ENCODE results near the gene SPDEF. TPM values are rescaled to one million over a fixed set of nuclear protein-coding genes. Genes with fewer than 3 reads are reported as not detected.

Gene SPDEF
- total and polyA plus RNA-seq, 2 experiments from 2014 or later: 0.69 TPM; not detected in 1

DNA sequence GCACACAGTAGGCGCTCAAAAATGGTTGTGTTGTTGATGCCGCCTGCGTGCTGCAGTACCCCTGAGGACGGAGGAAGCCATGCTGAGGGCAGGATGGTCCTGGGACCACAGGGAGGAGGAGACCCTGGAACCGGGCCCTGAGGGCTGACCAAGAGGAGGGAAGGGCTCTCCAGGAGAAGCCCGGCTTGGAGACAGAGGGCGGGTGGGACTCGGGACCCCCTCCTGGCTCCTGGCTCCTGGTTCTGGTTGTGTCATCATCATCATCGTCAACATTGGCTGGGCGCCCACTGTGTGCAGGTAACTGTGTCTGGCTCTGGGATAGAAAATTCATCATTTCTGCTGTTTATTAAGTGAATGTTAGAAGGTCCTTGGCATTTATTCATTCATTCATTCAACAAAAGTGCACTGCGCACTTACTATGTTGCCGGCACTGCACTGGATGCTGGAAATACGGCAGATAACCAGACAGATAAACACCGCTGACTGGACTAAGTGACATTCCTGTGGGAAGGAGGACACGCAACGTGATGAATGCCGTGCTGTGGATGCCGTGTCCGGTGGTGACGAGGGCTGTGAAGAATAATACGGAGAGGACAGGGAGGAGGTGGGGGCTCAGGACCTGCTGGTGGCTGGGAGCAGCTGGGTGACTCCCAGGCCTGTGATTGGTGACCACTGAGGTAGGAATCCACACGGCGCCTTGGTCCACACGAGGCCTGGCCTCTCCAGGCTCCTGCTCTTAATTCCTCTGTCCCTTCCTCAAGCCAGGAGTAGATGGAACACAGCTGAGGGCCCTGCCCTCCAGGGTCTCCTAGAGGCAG, 35.3 kb downstream of the SPDEF start (continued):
- TF ChIP-seq, protein P1, sequence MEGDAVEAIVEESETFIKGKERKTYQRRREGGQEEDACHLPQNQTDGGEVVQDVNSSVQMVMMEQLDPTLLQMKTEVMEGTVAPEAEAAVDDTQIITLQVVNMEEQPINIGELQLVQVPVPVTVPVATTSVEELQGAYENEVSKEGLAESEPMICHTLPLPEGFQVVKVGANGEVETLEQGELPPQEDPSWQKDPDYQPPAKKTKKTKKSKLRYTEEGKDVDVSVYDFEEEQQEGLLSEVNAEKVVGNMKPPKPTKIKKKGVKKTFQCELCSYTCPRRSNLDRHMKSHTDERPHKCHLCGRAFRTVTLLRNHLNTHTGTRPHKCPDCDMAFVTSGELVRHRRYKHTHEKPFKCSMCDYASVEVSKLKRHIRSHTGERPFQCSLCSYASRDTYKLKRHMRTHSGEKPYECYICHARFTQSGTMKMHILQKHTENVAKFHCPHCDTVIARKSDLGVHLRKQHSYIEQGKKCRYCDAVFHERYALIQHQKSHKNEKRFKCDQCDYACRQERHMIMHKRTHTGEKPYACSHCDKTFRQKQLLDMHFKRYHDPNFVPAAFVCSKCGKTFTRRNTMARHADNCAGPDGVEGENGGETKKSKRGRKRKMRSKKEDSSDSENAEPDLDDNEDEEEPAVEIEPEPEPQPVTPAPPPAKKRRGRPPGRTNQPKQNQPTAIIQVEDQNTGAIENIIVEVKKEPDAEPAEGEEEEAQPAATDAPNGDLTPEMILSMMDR (conservative IDR thresholded peaks at IDR 0.05; ENCODE audit: low read depth in 2 of 2): no peak
- no peak for TF ChIP-seq STAT1 (IDR thresholded peaks at IDR 0.05; ENCODE audit: unreplicated experiment)
- no peak for TF ChIP-seq ZNF331 (CRISPR knock-in tag; IDR thresholded peaks at IDR 0.05; ENCODE audit: low read depth)
- TF ChIP-seq, protein P2, sequence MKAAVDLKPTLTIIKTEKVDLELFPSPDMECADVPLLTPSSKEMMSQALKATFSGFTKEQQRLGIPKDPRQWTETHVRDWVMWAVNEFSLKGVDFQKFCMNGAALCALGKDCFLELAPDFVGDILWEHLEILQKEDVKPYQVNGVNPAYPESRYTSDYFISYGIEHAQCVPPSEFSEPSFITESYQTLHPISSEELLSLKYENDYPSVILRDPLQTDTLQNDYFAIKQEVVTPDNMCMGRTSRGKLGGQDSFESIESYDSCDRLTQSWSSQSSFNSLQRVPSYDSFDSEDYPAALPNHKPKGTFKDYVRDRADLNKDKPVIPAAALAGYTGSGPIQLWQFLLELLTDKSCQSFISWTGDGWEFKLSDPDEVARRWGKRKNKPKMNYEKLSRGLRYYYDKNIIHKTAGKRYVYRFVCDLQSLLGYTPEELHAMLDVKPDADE (IDR thresholded peaks at IDR 0.05): no peak

DNA sequence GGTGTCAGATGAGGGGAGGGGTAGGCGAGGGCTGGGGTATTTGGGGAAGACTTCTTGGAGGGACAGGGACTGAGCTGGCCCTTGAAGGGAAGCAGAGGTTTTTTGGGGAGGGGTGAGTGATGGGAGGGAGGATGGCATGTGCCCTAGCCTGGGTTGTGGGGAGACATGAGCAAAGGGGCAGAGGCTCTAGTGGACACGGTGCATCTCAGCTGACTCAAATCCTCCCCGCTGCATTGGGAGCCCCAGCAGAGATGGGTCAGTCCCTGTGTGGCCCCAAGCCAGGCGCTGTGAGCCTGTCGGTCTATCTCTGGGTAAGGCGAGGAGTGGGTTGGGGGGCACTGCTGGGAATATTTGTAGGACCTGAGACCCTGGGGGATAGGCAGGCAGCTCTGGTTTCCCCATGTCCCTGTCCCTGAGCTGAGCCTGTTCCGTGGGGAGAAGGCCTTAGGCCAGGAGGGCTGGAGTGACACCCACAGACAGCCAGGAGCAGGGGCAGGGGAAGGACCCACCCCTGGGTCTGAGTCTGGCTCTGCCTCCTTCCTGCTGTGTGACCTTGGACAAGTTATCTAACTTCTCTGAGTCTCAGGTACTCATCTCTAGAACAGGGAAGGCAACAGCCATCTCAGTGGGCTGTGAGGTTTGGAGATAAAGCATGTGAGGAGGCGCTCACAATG, 36.0 kb downstream of the SPDEF start:
- Mint-ChIP-seq H3K36me3 (ENCODE audit: low read depth) (no peaks in the 10 kb centered on the region; the same call in 2 of the 3 replicates), H3K27me3 (ENCODE audit: insufficient read depth, low read depth, poor library complexity) (peaks cover 5% of the 10 kb centered on the region), H3K9me3 (no peaks in the 10 kb centered on the region), H3K27ac (no peak overlapping the region), H3K4me3 (no peak overlapping the region), H3K4me1 (peaks cover 7% of the 10 kb centered on the region; the same call in 2 of the 3 replicates)
- H2AFZ ChIP-seq: no peak overlapping the region
- TF ChIP-seq, protein P3, sequence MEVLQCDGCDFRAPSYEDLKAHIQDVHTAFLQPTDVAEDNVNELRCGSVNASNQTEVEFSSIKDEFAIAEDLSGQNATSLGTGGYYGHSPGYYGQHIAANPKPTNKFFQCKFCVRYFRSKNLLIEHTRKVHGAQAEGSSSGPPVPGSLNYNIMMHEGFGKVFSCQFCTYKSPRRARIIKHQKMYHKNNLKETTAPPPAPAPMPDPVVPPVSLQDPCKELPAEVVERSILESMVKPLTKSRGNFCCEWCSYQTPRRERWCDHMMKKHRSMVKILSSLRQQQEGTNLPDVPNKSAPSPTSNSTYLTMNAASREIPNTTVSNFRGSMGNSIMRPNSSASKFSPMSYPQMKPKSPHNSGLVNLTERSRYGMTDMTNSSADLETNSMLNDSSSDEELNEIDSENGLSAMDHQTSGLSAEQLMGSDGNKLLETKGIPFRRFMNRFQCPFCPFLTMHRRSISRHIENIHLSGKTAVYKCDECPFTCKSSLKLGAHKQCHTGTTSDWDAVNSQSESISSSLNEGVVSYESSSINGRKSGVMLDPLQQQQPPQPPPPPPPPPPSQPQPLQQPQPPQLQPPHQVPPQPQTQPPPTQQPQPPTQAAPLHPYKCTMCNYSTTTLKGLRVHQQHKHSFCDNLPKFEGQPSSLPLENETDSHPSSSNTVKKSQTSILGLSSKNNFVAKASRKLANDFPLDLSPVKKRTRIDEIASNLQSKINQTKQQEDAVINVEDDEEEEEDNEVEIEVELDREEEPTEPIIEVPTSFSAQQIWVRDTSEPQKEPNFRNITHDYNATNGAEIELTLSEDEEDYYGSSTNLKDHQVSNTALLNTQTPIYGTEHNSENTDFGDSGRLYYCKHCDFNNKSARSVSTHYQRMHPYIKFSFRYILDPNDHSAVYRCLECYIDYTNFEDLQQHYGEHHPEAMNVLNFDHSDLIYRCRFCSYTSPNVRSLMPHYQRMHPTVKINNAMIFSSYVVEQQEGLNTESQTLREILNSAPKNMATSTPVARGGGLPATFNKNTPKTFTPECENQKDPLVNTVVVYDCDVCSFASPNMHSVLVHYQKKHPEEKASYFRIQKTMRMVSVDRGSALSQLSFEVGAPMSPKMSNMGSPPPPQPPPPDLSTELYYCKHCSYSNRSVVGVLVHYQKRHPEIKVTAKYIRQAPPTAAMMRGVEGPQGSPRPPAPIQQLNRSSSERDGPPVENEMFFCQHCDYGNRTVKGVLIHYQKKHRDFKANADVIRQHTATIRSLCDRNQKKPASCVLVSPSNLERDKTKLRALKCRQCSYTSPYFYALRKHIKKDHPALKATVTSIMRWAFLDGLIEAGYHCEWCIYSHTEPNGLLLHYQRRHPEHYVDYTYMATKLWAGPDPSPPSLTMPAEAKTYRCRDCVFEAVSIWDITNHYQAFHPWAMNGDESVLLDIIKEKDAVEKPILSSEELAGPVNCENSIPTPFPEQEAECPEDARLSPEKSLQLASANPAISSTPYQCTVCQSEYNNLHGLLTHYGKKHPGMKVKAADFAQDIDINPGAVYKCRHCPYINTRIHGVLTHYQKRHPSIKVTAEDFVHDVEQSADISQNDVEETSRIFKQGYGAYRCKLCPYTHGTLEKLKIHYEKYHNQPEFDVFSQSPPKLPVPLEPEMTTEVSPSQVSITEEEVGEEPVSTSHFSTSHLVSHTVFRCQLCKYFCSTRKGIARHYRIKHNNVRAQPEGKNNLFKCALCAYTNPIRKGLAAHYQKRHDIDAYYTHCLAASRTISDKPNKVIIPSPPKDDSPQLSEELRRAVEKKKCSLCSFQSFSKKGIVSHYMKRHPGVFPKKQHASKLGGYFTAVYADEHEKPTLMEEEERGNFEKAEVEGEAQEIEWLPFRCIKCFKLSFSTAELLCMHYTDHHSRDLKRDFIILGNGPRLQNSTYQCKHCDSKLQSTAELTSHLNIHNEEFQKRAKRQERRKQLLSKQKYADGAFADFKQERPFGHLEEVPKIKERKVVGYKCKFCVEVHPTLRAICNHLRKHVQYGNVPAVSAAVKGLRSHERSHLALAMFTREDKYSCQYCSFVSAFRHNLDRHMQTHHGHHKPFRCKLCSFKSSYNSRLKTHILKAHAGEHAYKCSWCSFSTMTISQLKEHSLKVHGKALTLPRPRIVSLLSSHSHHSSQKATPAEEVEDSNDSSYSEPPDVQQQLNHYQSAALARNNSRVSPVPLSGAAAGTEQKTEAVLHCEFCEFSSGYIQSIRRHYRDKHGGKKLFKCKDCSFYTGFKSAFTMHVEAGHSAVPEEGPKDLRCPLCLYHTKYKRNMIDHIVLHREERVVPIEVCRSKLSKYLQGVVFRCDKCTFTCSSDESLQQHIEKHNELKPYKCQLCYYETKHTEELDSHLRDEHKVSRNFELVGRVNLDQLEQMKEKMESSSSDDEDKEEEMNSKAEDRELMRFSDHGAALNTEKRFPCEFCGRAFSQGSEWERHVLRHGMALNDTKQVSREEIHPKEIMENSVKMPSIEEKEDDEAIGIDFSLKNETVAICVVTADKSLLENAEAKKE (CRISPR knock-in tag; IDR thresholded peaks at IDR 0.05): no peak
- TF ChIP-seq EZH2phosphoT487 (IDR thresholded peaks at IDR 0.05; ENCODE audit: unreplicated experiment) (no peak), ZNF331 (CRISPR knock-in tag; IDR thresholded peaks at IDR 0.05; ENCODE audit: low read depth) (no peak), POLR2AphosphoS5 (IDR thresholded peaks at IDR 0.05; ENCODE audit: low read depth) (no peak)
- H3K4me3 ChIP-seq: no peak overlapping the region
- no peaks in the 10 kb centered on the region for H3K36me3 ChIP-seq (ENCODE audit: insufficient read depth)
- no peaks in the 10 kb centered on the region for H3K79me2 ChIP-seq (replicated peaks; ENCODE audit: insufficient read depth)
- H3K27ac ChIP-seq (ENCODE audit: low read depth): no peak overlapping the region
- no peaks in the 10 kb centered on the region for H3F3A ChIP-seq (replicated peaks; ENCODE audit: low read depth)
- no peaks in the 10 kb centered on the region for H3K9me2 ChIP-seq (ENCODE audit: insufficient read depth)
- H4K20me1 ChIP-seq (replicated peaks; ENCODE audit: insufficient read depth): no peaks in the 10 kb centered on the region; the same call in 1 of the 2 replicates
- H3K4me2 ChIP-seq: no peak overlapping the region
- H3K27me3 ChIP-seq (ENCODE audit: insufficient read depth): no peaks in the 10 kb centered on the region
- ATAC-seq (no peak), DNase-seq (ENCODE audit: low spot score) (no peak)
- no peaks in the 10 kb centered on the region for H3K4me1 ChIP-seq (ENCODE audit: insufficient read depth)
